MM.1S (cell line): ENCODE measurements around the gene PACRG.

Experiments
- CTCF ChIP-seq: fragments of 300-600 bp; sonication (generic); IDR thresholded peaks from 2 replicates; pipeline ENCODE4 v1.5.1; 2016; ENCODE audit warnings: antibody characterized with exemption, low read length, mixed read lengths
- EZH2 ChIP-seq: fragments of 300-600 bp; sonication (generic); optimal IDR thresholded peaks from 2 replicates; pipeline ENCODE3; 2017; ENCODE audit warnings: low read depth, mild to moderate bottlenecking, antibody characterized with exemption, low read length, mixed read lengths

GRCh38 chr6:163197839-163198238 lies 470.1 kb downstream of the PACRG start:
- TF ChIP-seq CTCF (no peak), EZH2 (no peak)
